Inflammatory macrophage treated with lipopolysaccharide for 4 hours (primary cell): ENCODE measurements around the gene SLC22A17.

Experiments used
- DNase-seq: peaks from one replicate; pipeline ENCODE4 v3.0.0-alpha.2; 2020

SLC22A17 gene

GRCh38 chr14:23380976-23381375 is 28.3 kb upstream of the SLC22A17 start:
- DNase-seq, result no peak

- no peak for DNase-seq
Measured at GRCh38 chr14:23380197-23380914, 27.7 kb upstream of the SLC22A17 start.

GRCh38 chr14:23379366-23380196 is 26.9 kb upstream of the SLC22A17 start:
- DNase-seq, result peak; percentile 28

GRCh38 chr14:23378612-23379220 is 26.0 kb upstream of the SLC22A17 start:
- DNase-seq, result no peak

- no peak for DNase-seq
Measured at GRCh38 chr14:23377573-23378563, 25.2 kb upstream of the SLC22A17 start.

- DNase-seq, result no peak
Measured at GRCh38 chr14:23377198-23377550, 24.5 kb upstream of the SLC22A17 start.

DNA sequence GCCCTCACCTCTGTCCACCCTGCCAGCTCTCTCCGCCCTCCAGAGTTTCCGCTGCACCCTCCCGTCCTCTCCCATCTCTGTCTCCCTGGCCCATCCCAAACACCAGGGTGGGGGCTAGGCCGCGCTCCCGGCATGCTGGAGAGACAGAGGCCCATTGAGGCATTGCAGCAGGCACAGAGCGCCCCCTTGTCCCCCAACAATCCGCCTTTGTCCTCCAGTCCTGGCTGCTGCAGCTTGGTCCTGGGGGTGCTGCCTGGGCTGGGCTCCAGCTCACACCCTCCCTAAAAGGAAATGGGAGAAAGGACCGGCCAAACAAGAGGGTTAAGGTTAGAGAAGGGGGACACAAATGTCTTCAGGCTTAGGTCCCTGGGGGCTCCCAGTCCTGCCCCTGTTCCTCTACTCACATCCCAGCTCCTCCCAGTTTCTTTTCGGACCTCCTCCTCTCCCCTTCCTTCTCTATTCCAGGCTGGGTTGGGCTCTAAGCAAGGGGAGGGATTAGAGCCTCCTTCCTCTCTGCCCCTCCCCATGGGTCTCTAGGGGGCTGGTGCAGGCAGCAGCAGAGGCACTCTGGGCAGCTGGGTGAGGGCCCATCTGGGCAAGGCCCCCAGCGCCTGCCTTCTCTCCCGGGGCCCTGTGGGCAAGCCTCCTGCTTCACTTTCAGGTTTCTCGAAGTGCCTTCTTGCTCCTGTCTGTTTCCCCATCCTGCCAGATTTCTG is 24.0 kb upstream of the SLC22A17 start, which contains the start of gene CMTM5:
CMTM5 (plus strand) TSS at position 565 of the 716 bp plus-strand sequence. CDS start 206 bp downstream, outside the sequence.
- DNase-seq, result no peak

DNA sequence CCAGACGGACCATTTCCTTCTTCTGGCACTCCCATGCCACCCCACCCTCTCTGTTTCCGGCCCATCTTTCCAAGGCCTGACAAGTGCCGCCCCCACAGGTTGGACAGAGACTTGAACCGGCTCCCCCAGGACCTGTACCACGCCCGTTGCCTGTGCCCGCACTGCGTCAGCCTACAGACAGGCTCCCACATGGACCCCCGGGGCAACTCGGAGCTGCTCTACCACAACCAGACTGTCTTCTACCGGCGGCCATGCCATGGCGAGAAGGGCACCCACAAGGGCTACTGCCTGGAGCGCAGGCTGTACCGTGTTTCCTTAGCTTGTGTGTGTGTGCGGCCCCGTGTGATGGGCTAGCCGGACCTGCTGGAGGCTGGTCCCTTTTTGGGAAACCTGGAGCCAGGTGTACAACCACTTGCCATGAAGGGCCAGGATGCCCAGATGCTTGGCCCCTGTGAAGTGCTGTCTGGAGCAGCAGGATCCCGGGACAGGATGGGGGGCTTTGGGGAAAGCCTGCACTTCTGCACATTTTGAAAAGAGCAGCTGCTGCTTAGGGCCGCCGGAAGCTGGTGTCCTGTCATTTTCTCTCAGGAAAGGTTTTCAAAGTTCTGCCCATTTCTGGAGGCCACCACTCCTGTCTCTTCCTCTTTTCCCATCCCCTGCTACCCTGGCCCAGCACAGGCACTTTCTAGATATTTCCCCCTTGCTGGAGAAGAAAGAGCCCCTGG is 23.0 kb upstream of the SLC22A17 start:
- no peak for DNase-seq

- no peak for DNase-seq
Measured at GRCh38 chr14:23373041-23373440, 20.4 kb upstream of the SLC22A17 start.

DNA sequence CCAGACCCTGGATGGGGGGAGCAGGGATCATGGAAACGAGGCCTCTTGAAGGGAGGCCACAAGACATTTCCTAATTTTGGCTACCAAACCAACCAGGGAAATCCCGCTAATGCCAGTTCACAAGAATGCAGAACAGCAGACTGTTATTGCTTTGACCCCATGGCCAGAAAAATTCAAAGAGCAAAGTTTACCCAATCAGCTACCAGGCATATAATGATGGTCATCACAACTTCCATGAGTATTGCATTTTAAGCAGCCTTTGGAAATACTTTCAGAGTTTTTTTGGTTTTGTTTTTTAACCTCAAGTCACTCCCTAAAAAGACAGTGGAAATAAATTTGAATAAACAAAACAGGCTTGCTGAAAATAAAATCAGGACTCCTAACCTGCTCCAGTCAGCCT is 19.8 kb upstream of the SLC22A17 start, which contains the start of gene IL25:
IL25 (plus strand) TSS at position 301 of the 400 bp plus-strand sequence.
- no peak for DNase-seq

DNA sequence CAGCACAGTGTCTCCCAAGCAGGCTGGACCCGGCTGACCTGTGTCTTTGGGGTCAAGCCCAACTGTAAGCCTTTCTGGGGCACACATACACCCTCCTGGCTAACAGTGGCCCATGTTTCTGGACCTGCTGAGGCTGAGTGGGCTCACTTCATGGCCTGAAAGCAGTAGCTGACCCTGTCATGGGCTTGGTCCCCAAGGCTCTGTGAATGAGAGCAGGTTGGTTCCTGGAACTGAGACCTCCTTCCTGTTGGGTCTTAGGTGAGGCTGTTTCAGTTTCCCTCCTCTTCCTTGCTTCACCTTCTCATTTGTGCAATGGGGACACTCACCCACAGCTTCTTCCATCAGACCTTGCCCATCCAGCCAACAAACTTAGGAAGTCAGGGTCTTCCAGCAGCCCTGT is 19.2 kb upstream of the SLC22A17 start:
- DNase-seq, result no peak

DNA sequence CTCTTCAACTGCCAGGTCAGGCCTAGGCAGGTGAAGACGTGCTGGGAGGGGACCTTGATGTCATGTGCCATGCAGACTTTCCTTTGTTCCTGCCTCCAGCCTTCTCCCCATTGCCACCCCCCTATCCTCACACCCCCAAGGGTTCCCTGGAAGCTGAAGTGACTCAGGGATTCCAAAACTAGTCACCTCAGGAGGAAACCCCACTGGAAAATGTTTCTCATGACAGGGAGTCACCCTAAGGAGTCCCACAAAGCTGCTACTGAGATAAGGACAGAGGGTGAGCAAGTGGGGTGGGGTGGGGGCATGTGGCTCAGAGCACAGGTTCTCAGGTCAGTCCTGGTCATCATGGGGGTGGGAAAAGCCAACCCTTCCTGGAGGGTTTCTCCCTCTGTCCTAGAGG is 17.5 kb upstream of the SLC22A17 start:
- no peak for DNase-seq

- DNase-seq, result no peak
Measured at GRCh38 chr14:23366426-23366921, 13.8 kb upstream of the SLC22A17 start.

GRCh38 chr14:23365732-23366425 is 13.2 kb upstream of the SLC22A17 start:
- no peak for DNase-seq

- no peak for DNase-seq
Measured at GRCh38 chr14:23365036-23365731, 12.5 kb upstream of the SLC22A17 start, which contains the start of gene EFS. Gene EFS, minus strand, starts transcription at chr14:23365172. Its CDS starts 147 bp downstream, at chr14:23365025.

DNA sequence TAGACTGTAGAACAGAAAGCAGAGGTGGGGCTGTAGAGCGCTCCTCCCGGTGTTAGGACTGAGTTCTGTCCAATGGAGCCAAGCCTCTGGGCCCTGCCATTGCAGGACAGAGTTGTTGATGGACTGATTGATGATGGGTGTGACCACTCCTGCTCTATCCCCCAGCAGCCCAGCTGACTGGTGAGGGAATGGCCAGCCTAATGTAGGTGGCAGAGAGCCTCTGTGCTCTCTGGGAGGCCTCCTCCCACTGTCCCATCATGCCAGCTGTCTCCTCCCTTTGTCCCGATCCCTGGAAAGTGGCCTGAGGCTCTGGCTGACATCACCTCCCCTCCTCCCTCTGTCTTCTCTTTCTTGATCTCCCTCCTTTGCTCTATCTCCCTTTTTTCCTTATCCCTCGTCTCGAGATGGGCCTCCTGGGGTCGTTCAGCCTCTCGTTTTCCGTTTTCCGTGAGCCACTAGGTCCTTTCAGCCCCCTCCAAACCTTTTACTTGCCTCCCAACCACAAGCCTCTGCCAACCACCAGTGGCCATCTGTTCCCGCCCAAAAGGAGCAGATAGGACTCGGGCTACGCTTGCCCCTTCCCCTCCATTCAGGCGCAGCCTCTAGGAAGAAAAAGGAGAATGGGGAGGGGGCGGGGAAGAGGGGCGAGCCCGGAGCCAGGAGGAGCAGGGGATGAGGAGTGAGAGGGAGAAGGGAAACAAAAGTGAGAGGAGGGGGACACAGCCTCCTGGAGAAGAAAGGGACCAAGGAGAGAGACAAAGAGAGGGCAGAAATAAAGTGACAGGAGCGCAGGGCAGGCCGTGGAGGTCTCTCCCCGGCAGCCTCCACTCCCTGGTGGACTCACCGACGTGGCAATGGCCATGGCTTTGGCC is 11.7 kb upstream of the SLC22A17 start:
- no peak for DNase-seq

DNA sequence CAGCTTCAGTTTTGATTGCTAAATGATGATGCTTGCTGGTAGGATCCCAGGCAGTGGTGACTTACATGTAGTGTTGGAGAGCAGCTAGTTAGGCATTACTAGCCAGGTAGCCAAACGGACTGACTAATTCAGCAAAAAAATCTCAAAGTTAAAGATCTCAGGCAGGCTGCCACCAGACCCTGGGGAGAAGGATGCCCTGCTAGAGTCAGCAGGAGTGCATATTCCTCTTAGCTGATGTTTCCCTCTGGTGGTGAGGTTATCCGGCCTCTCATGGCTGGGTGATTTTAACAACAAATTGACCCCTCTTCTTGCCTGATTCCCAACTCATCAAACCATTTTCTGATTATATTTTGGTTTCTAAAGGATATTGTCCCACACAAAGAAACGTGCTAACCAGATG is 9.5 kb upstream of the SLC22A17 start:
- no peak for DNase-seq

- DNase-seq, result no peak
Measured at GRCh38 chr14:23361763-23362162, 9.1 kb upstream of the SLC22A17 start.
